ENCODE results near the gene PEF1. TPM values are rescaled to one million over a fixed set of nuclear protein-coding genes. Genes with fewer than 3 reads are reported as not detected.

Gene PEF1
- total and polyA plus RNA-seq, 2 of the 8 experiments (the other 6 are each of a cell fraction or from before 2014, with no cell fraction given), result 35.2 to 69.2 TPM

GRCh38 chr1:31669786-31670592 lies 25.3 kb upstream of the PEF1 start:
- Histone ChIP-seq H3K9ac (replicated peaks in 1 of 4; ENCODE audit: extremely low read depth in 1 of 4, low read depth in 3 of 4, low read length in 3 of 4) (no peak overlapping the region), H3K18ac (ENCODE audit: extremely low read depth, low read length) (peak overlapping the region; percentile 10), H3K4ac (replicated peaks; ENCODE audit: insufficient read length, low read depth, low read length) (no peak overlapping the region), H2BK12ac (ENCODE audit: low read depth, low read length) (peak overlapping the region; percentile 46; the same call in 1 of the 2 replicates), H4K20me1 (replicated peaks in 1 of 2; ENCODE audit: control insufficient read depth in 1 of 2, insufficient read depth in 2 of 2, low read length in 2 of 2) (no peaks in the 10 kb centered on the region), H2BK5ac (ENCODE audit: low read depth, low read length) (peak overlapping the region; percentile 37; the same call in 1 of the 2 replicates), H3K4me1 (replicated peaks in 1 of 4; ENCODE audit: control insufficient read depth in 3 of 4, insufficient read depth in 4 of 4, low read length in 3 of 4) (peaks cover 0 to 13% (median 8%) of the 10 kb centered on the region in 4 experiments; a peak in 5 of 7 replicates), H3K27me3 (replicated peaks in 1 of 4; ENCODE audit: control insufficient read depth in 3 of 4, extremely low read depth in 1 of 4, insufficient read depth in 3 of 4, low read length in 3 of 4) (no peaks in the 10 kb centered on the region), H3K4me2 (ENCODE audit: insufficient read depth in 1 of 2, low read depth in 2 of 2, low read length in 2 of 2) (peak overlapping the region; percentile 14; a peak in 2 of 4 replicates), H3K36me3 (ENCODE audit: control insufficient read depth in 2 of 4, insufficient read depth in 4 of 4, low read length in 3 of 4) (no peaks in the 10 kb centered on the region), H4K5ac (ENCODE audit: insufficient read length, low read depth, low read length) (no peak overlapping the region), H3K4me3 (ENCODE audit: extremely low read depth in 1 of 4, insufficient read depth in 2 of 4, low read depth in 3 of 4, low read length in 4 of 4) (peak overlapping the region in 1 of 4 experiments; percentile 14; a peak in 1 of 8 replicates), H3K23me2 (ENCODE audit: low read depth, low read length) (no peaks in the 10 kb centered on the region), H3K79me2 (ENCODE audit: control insufficient read depth in 1 of 2, insufficient read depth in 2 of 2, low read length in 2 of 2) (no peaks in the 10 kb centered on the region), H4K8ac (ENCODE audit: extremely low read depth, insufficient read depth, low read length) (peak overlapping the region; percentile 91), H3K9me3 (ENCODE audit: insufficient read depth in 2 of 2, low read depth in 1 of 2, low read length in 1 of 2) (no peaks in the 10 kb centered on the region), H2BK15ac (ENCODE audit: low read length) (peak overlapping the region; percentile 88; the same call in 1 of the 2 replicates), H3K23ac (ENCODE audit: insufficient read length) (no peak overlapping the region), H2AK5ac (ENCODE audit: low read depth, low read length) (0 out of 2 replicates have a peak overlapping the region, but pooled peaks have one; percentile 5), H2BK20ac (ENCODE audit: low read length) (no peak overlapping the region), H3K56ac (replicated peaks; ENCODE audit: insufficient read length, low read depth, low read length) (no peak overlapping the region), H2AFZ (ENCODE audit: low read length) (no peak overlapping the region), H2BK120ac (replicated peaks; ENCODE audit: low read depth, low read length) (no peak overlapping the region), H3K27ac (ENCODE audit: low read depth, low read length) (no peak overlapping the region), H3K14ac (ENCODE audit: insufficient read length) (no peak overlapping the region), H4K91ac (replicated peaks; ENCODE audit: insufficient read length, low read length) (peak overlapping the region; percentile 70), H3K79me1 (ENCODE audit: low read depth, low read length) (no peaks in the 10 kb centered on the region)
- DNase-seq (ENCODE audit: low read depth in 1 of 2, low spot score in 2 of 2), result no peak
- no peak for FAIRE-seq
- TF ChIP-seq, protein P1, sequence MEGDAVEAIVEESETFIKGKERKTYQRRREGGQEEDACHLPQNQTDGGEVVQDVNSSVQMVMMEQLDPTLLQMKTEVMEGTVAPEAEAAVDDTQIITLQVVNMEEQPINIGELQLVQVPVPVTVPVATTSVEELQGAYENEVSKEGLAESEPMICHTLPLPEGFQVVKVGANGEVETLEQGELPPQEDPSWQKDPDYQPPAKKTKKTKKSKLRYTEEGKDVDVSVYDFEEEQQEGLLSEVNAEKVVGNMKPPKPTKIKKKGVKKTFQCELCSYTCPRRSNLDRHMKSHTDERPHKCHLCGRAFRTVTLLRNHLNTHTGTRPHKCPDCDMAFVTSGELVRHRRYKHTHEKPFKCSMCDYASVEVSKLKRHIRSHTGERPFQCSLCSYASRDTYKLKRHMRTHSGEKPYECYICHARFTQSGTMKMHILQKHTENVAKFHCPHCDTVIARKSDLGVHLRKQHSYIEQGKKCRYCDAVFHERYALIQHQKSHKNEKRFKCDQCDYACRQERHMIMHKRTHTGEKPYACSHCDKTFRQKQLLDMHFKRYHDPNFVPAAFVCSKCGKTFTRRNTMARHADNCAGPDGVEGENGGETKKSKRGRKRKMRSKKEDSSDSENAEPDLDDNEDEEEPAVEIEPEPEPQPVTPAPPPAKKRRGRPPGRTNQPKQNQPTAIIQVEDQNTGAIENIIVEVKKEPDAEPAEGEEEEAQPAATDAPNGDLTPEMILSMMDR (IDR thresholded peaks at IDR 0.05; ENCODE audit: control extremely low read depth in 1 of 3, insufficient read depth in 1 of 3, low read depth in 1 of 3, low read length in 3 of 3), result peak in 2 of 3 experiments; percentile 1 to 8; a peak in 2 of 4 replicates
- no peak for TF ChIP-seq HDAC2 (IDR thresholded peaks at IDR 0.05; ENCODE audit: borderline replicate concordance in 1 of 2, low read depth in 2 of 2, low read length in 2 of 2)
- TF ChIP-seq CREB1 (IDR thresholded peaks at IDR 0.05), result 0 out of 2 replicates have a peak, but pooled peaks have one; percentile 16
- ChIA-PET POLR2A (ENCODE audit: partially characterized antibody) (interaction anchor here (1.2 to 1.8 kb wide), 3 partner anchors 16 to 35 kb away, joined by 3 to 6 read pairs (median 4); partner anchors contain the start of gene PEF1), CTCF (ENCODE audit: partially characterized antibody) (interaction anchor here (0.7 to 24.1 kb wide), 15 partner anchors 3 to 119 kb away, joined by 3 to 370 read pairs (median 5); partner anchors contain the start of genes COL16A1 and PEF1)
- 70% methylated on average over 28 of the region's 30 CpGs; no CpG with 5 or more reads in 1 of the 2 experiments for WGBS, 2 experiments (ENCODE audit: extremely low coverage in 1 of 2, insufficient coverage in 1 of 2, insufficient read length in 1 of 2, insufficient replicate concordance in 2 of 2, low coverage in 1 of 2, low lambda C conversion rate in 2 of 2, missing lambda C conversion rate in 1 of 2)
